Testis (tissue), 3 donors: Measurements from ENCODE around the gene THSD7A. TPM values are rescaled to one million over a fixed set of nuclear protein-coding genes. Genes with fewer than 3 reads are reported as not detected.

Experiments
- DNase-seq: peaks from one replicate; pipeline ENCODE4 v3.0.0-alpha.2; 2019
- H3K27ac ChIP-seq, 2 donors: fragments of 200-600 bp; sonication (generic); one replicate each; pipeline ENCODE4 v1.5.1; 2019
- H3K27me3 ChIP-seq: fragments of 200-600 bp; sonication (generic); one replicate; pipeline ENCODE4 v1.5.1; 2019
- H3K36me3 ChIP-seq: fragments of 200-600 bp; sonication (generic); one replicate; pipeline ENCODE4 v1.5.1; 2017; ENCODE audit warnings: low read depth; ENCODE audit errors: missing control alignments
- H3K4me1 ChIP-seq: fragments of 200-600 bp; sonication (generic); one replicate; pipeline ENCODE4 v1.5.1; 2019
- H3K4me3 ChIP-seq, 2 donors: fragments of 200-600 bp; sonication (generic); one replicate each; pipeline ENCODE4 v1.5.1; 2017 to 2019
- H3K9me3 ChIP-seq: fragments of 200-600 bp; sonication (generic); one replicate; pipeline ENCODE4 v1.5.1; 2017
- CTCF ChIP-seq, 3 experiments: fragments of 450-650 bp in 2 of 3; fragments of 200-600 bp in 1 of 3; sonication (generic) in 1 of 3; IDR thresholded peaks; one replicate each; pipeline ENCODE4 v1.5.1; 2016 to 2019; ENCODE audit warnings: antibody characterized with exemption in 3 of 3, mild to moderate bottlenecking in 2 of 3, moderate library complexity in 1 of 3
- POLR2A ChIP-seq: fragments of 450-650 bp; IDR thresholded peaks from one replicate; pipeline ENCODE4 v1.6.1; 2017; ENCODE audit warnings: antibody characterized with exemption, mild to moderate bottlenecking, moderate library complexity
- WGBS, 2 donors: methylation state at CpG; one replicate each; pipeline ENCODE4 v1.1.5; 2018; 5-methylcytosine and 5-hydroxymethylcytosine counted together
- intact Hi-C: fragments of 100-400 bp; cut with DNase I; formaldehyde crosslinking; loops from one replicate; pipeline ENCODE4 v1.15.1; 2023; ENCODE audit warnings: low total_unique reads
- polyA plus RNA-seq: library from polyadenylated mRNA; stranded (reverse); fragments of 350-450 nt; fragmentation: Illumina TruSeq; extraction: RNeasy Lipid Tissue Mini Kit (QIAGEN cat#74804); gene quantifications from one replicate; pipeline ENCODE4 v1.2.3, GENCODE V29; 2014; ENCODE audit warnings: low read depth, low replicate concordance; ENCODE audit not compliant: insufficient read depth
- total RNA-seq, 2 donors: library from RNA; depleted of rRNA; stranded (reverse); fragments of >200 nt; gene quantifications; one replicate each; pipeline ENCODE4 v1.2.3, GENCODE V29; 2016

The THSD7A gene
- total and polyA plus RNA-seq, 3 donors from 2014 or later = 1.6 to 7.0 (median 6.8) TPM

- no peak overlapping the region for H3K27ac ChIP-seq
- no peak overlapping the region for H3K4me3 ChIP-seq
- H3K9me3 ChIP-seq = no peaks in the 10 kb centered on the region
- intact Hi-C loops = no loop called here
- WGBS, 2 donors = 91 to 94% methylated on average over 4 of the region's 4 CpGs
- no peak for DNase-seq
- no peaks in the 10 kb centered on the region for H3K4me1 ChIP-seq
- H3K36me3 ChIP-seq = no peaks in the 10 kb centered on the region
- H3K27me3 ChIP-seq = no peaks in the 10 kb centered on the region
- TF ChIP-seq CTCF (IDR thresholded peaks at IDR 0.05) = no peak
- no peak for TF ChIP-seq POLR2A
These were observed 465.9 kb downstream of the THSD7A start for GRCh38 chr7:11366118-11366517.

- 93 to 100% methylated on average over 1 of the region's 1 CpG for WGBS, 2 donors
- TF ChIP-seq CTCF (IDR thresholded peaks at IDR 0.05) (no peak), POLR2A (no peak)
- DNase-seq = no peak
These were observed 473.4 kb downstream of the THSD7A start for GRCh38 chr7:11358637-11359036.

GRCh38 chr7:11355399-11356005 is 476.5 kb downstream of the THSD7A start:
- Histone ChIP-seq H3K27me3 (no peaks in the 10 kb centered on the region), H3K9me3 (no peaks in the 10 kb centered on the region), H3K27ac (no peak overlapping the region), H3K4me3 (no peak overlapping the region), H3K4me1 (no peaks in the 10 kb centered on the region), H3K36me3 (no peaks in the 10 kb centered on the region)
- 44 to 60% methylated on average over 5 of the region's 5 CpGs for WGBS, 2 donors
- intact Hi-C loops = no loop called here
- DNase-seq = no peak
- no peak for TF ChIP-seq POLR2A
- no peak for TF ChIP-seq CTCF (IDR thresholded peaks at IDR 0.05)

More at GRCh38 chr7:11358637-11359036, 473.4 kb downstream of the THSD7A start:
- no peaks in the 10 kb centered on the region for H3K4me1 ChIP-seq
- H3K27me3 ChIP-seq = no peaks in the 10 kb centered on the region
- intact Hi-C loops = no loop called here
- H3K36me3 ChIP-seq = no peaks in the 10 kb centered on the region
- no peaks in the 10 kb centered on the region for H3K9me3 ChIP-seq
- no peak overlapping the region for H3K4me3 ChIP-seq
- H3K27ac ChIP-seq = no peak overlapping the region

- H3K36me3 ChIP-seq = no peaks in the 10 kb centered on the region
- intact Hi-C loops = no loop called here
- no peaks in the 10 kb centered on the region for H3K27me3 ChIP-seq
- DNase-seq = no peak
- TF ChIP-seq POLR2A = no peak
- no peak for TF ChIP-seq CTCF (IDR thresholded peaks at IDR 0.05)
- H3K27ac ChIP-seq = no peak overlapping the region
- H3K4me1 ChIP-seq = no peaks in the 10 kb centered on the region
- no peak overlapping the region for H3K4me3 ChIP-seq
- no peaks in the 10 kb centered on the region for H3K9me3 ChIP-seq
- WGBS, 2 donors = 67 to 75% methylated on average over 2 of the region's 2 CpGs
These were observed 485.7 kb downstream of the THSD7A start for GRCh38 chr7:11346302-11346701.

- intact Hi-C loops = no loop called here
- Histone ChIP-seq H3K4me3 (no peak overlapping the region), H3K36me3 (no peaks in the 10 kb centered on the region), H3K27ac (no peak overlapping the region), H3K27me3 (no peaks in the 10 kb centered on the region), H3K4me1 (no peaks in the 10 kb centered on the region), H3K9me3 (no peaks in the 10 kb centered on the region)
- 83 to 91% methylated on average over 2 of the region's 2 CpGs for WGBS, 2 donors
- no peak for TF ChIP-seq CTCF (IDR thresholded peaks at IDR 0.05)
- TF ChIP-seq POLR2A = no peak
- DNase-seq = no peak
These were observed 486.4 kb downstream of the THSD7A start for GRCh38 chr7:11345621-11346020.
